ENCODE data around the gene SULT4A1. TPM values are rescaled to one million over a fixed set of nuclear protein-coding genes. Genes with fewer than 3 reads are reported as not detected.

The SULT4A1 gene
- total and polyA plus RNA-seq, 10 of the 15 experiments (the other 5 are each of a cell fraction or from before 2014, with no cell fraction given) = not detected

DNA sequence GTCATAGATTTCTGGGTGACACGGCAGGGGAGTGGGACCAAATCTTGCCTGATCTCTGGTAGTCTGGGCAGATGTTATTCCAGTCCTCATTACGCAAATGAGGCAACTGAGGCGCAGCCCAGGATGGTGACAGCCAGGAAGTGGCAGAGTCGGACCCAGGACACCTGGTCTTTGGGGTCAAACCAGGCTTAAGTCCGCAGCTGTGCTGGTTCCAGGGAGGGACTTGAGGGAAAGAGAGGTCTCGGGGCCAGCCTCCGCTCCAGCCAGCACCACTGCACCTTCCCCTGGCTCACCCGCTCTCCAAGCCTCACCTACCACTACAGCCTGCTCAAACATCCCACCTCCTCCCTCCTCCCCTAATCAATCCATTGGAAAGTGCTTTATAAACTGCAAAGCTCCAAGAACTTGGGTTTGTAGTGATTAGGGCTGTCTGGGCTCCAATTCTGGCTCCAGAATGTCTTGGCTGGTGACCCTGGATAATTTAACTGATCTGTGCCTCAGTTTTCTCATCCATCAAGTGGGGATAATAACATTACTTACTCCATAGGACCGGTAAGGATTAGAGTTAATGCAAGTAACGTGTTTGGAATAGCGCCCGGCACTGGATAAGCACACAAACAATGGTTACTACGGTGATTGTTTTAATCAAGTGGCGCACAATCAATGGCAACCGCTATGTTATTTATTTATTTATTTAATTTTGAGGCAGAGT, 30.0 kb upstream of the SULT4A1 start:
- no peak for TF ChIP-seq PAX8 (IDR thresholded peaks at IDR 0.05)
- TF ChIP-seq SIX5 (IDR thresholded peaks at IDR 0.05; ENCODE audit: low read depth, low read length, severe bottlenecking) = no peak
- TF ChIP-seq TAF1 (IDR thresholded peaks at IDR 0.05; ENCODE audit: borderline replicate concordance, low read depth, low read length) = no peak
- no peak for TF ChIP-seq TBL1XR1 (IDR thresholded peaks at IDR 0.05; ENCODE audit: low read depth, low read length)
- TF ChIP-seq POLR2AphosphoS5 (IDR thresholded peaks at IDR 0.05; ENCODE audit: low read length) = no peak
- Histone ChIP-seq H3K9ac (ENCODE audit: control insufficient read depth, insufficient read depth, low read length) (no peak overlapping the region), H3K4me1 (ENCODE audit: control insufficient read depth, insufficient read depth, low read length) (no peaks in the 10 kb centered on the region), H3K79me2 (ENCODE audit: control insufficient read depth, insufficient read depth, low read length) (no peaks in the 10 kb centered on the region), H3K4me3 (no peak overlapping the region), H3K4me2 (ENCODE audit: control insufficient read depth, insufficient read depth) (no peak overlapping the region), H3K27me3 (replicated peaks in 1 of 2; ENCODE audit: control insufficient read depth in 2 of 2, insufficient read depth in 2 of 2, low read length in 1 of 2) (peaks cover 11 to 13% of the 10 kb centered on the region in 2 experiments), H3K27ac (ENCODE audit: control insufficient read depth, insufficient read depth) (no peak overlapping the region), H3K9me3 (replicated peaks; ENCODE audit: control insufficient read depth, insufficient read depth, low read length) (no peaks in the 10 kb centered on the region), H2AFZ (ENCODE audit: control insufficient read depth, low read depth, low read length) (no peak overlapping the region), H3K36me3 (ENCODE audit: control insufficient read depth in 2 of 2, insufficient read depth in 2 of 2, low read length in 1 of 2) (no peaks in the 10 kb centered on the region), H4K20me1 (ENCODE audit: control insufficient read depth, insufficient read depth) (no peaks in the 10 kb centered on the region; the same call in 1 of the 2 replicates)
- intact Hi-C loops (cut with micrococcal nuclease; ENCODE audit: unreplicated experiment) (no loop called here), in situ Hi-C loops (cut with MboI) (no loop called here)
- BruUV-seq (replicated peaks) = no TSS peak
- CTCF ChIA-PET = interaction anchor here (1.0 kb wide), 1 partner anchor 9 kb away, joined by 3 read pairs; no protein-coding TSS in a partner anchor
- ATAC-seq (no peak), FAIRE-seq (no peak), DNase-seq (ENCODE audit: low read depth, low spot score) (no peak)
- POLR2A ChIA-PET = no interaction called here
- WGBS (ENCODE audit: insufficient coverage, insufficient replicate concordance, low lambda C conversion rate, missing lambda C conversion rate) = 45% methylated on average over 14 of the region's 15 CpGs
- SMC1A ChIA-PET (ENCODE audit: uncharacterized antibody, unreplicated experiment) = no interaction called here
- RAD21 ChIA-PET (ENCODE audit: unreplicated experiment) = no interaction called here

DNA sequence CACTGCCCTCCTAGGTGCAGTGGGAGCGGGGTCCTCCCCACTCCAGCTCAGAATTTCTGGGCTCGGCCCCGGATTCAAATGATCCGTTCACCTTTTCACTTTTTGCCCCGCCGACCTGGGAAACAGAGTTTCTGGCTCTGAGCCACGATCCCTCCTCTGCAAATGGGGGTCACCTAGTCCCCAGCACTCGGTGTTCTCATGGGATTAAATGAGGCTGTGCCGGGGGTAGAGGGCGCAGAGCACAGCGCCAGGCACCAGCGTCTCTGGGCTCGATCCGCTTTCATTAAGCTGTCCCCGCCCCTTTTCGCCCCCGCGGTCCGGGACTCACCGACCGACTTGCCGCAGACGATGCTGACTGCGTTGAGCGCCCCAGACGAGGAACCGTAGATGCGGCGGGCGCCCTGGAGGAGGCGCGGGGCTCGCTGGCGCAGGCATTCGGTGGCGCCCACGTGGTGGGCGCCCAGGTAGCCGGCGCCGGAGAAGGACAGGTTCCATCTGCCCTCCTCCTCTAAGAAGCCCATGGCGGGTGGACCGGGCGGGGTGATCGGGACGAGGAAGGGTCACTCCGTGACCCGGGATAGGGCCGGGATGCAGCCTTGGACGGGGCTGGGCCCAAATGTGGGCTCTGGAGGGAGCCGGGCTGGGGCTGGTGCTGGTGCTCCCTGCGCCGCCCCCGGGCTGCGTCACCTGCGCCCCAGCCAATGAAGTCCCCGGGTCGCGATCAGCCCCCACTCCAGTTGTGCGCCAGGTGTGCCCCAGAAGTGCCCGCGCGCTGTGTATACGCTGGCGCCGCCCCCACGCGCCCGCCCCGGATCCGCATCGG, 29.3 kb upstream of the SULT4A1 start, which contains the start of gene PNPLA5:
Gene PNPLA5, minus strand, starts transcription at position 654 of the 823 bp plus-strand sequence. Its CDS starts 133 bp downstream, at position 521.
- no TSS peak for BruUV-seq (replicated peaks)
- ChIA-PET POLR2A (no interaction called here), SMC1A (ENCODE audit: uncharacterized antibody, unreplicated experiment) (no interaction called here), RAD21 (ENCODE audit: unreplicated experiment) (no interaction called here), CTCF (interaction anchor here (1.0 kb wide), 1 partner anchor 9 kb away, joined by 3 read pairs; no protein-coding TSS in a partner anchor)
- in situ Hi-C loops (cut with MboI) (no loop called here), intact Hi-C loops (cut with micrococcal nuclease; ENCODE audit: unreplicated experiment) (no loop called here)
- H3K79me2 ChIP-seq (ENCODE audit: control insufficient read depth, insufficient read depth, low read length) = no peaks in the 10 kb centered on the region
- no peak within 1 kb of the TSS for H3K4me3 ChIP-seq
- H2AFZ ChIP-seq (ENCODE audit: control insufficient read depth, low read depth, low read length) = no peak within 1 kb of the TSS
- no peaks in the 10 kb centered on the region; the same call in 1 of the 2 replicates for H4K20me1 ChIP-seq (ENCODE audit: control insufficient read depth, insufficient read depth)
- no peak within 1 kb of the TSS for H3K9ac ChIP-seq (ENCODE audit: control insufficient read depth, insufficient read depth, low read length)
- 9% methylated on average over 66 of the region's 72 CpGs for WGBS (ENCODE audit: insufficient coverage, insufficient replicate concordance, low lambda C conversion rate, missing lambda C conversion rate)
- no peaks in the 10 kb centered on the region for H3K9me3 ChIP-seq (replicated peaks; ENCODE audit: control insufficient read depth, insufficient read depth, low read length)
- DNase-seq (ENCODE audit: low read depth, low spot score) (no peak), ATAC-seq (no peak; the same call in 2 of the 3 replicates), FAIRE-seq (no peak)
- TF ChIP-seq ZZZ3 (IDR thresholded peaks at IDR 0.05; ENCODE audit: control insufficient read depth, insufficient read length, low read depth) = no peak
- TF ChIP-seq ESRRA (IDR thresholded peaks at IDR 0.05; ENCODE audit: low read length) = no peak
- TF ChIP-seq NR2C1 (IDR thresholded peaks at IDR 0.05) = no peak
- no peak for TF ChIP-seq HDAC6 (IDR thresholded peaks at IDR 0.05; ENCODE audit: unreplicated experiment)
- no peak for TF ChIP-seq HDGF (IDR thresholded peaks at IDR 0.05)
- H3K4me1 ChIP-seq (ENCODE audit: control insufficient read depth, insufficient read depth, low read length) = no peaks in the 10 kb centered on the region
- peaks cover 11% of the 10 kb centered on the region in 2 experiments for H3K27me3 ChIP-seq (replicated peaks in 1 of 2; ENCODE audit: control insufficient read depth in 2 of 2, insufficient read depth in 2 of 2, low read length in 1 of 2)
- no peaks in the 10 kb centered on the region for H3K36me3 ChIP-seq (ENCODE audit: control insufficient read depth in 2 of 2, insufficient read depth in 2 of 2, low read length in 1 of 2)
- no peak within 1 kb of the TSS for H3K4me2 ChIP-seq (ENCODE audit: control insufficient read depth, insufficient read depth)
- H3K27ac ChIP-seq (ENCODE audit: control insufficient read depth, insufficient read depth) = no peak within 1 kb of the TSS

All from GM12878 (cell line).